GM12892 (cell line): ENCODE data around the gene ASTN2.

ENCODE experiments used
- POLR2A ChIP-seq: IDR thresholded peaks from 2 replicates; pipeline ENCODE4 v1.6.1; 2011; ENCODE audit warnings: low read depth, low read length, control low read depth
- TAF1 ChIP-seq: IDR thresholded peaks from 2 replicates; pipeline ENCODE4 v1.6.1; 2011; ENCODE audit warnings: low read depth, mild to moderate bottlenecking, control low read depth, low read length, borderline replicate concordance

- TF ChIP-seq TAF1 (no peak), POLR2A (no peak)
Measured at GRCh38 chr9:116741086-116741740, 673.6 kb downstream of the ASTN2 start.
